Cardiac septum (tissue), 1 donor: Measurements from ENCODE around the gene KAT2A. TPM values are rescaled to one million over a fixed set of nuclear protein-coding genes. Genes with fewer than 3 reads are reported as not detected.

Experiments used
- DNase-seq: peaks from one replicate; pipeline ENCODE4 v3.0.0-alpha.2; 2020; ENCODE audit warnings: low spot score
- intact Hi-C: fragments of 100-400 bp; cut with DNase I; formaldehyde crosslinking; loops from one replicate; pipeline ENCODE4 v1.14.0; 2022
- total RNA-seq: library from RNA; stranded (reverse); fragmentation: NEBNext Ultra II Directional; extraction: Animal tissue kit (Norgen Biotek cat#: 25700); gene quantifications from one replicate; pipeline ENCODE4 v1.2.1, GENCODE V29; 2021
- donor health status: DM: no; HTN: no; CAD: no.

Gene KAT2A
- total RNA-seq, 1 donor from 2014 or later: 17.3 TPM

GRCh38 chr17:42098730-42099399, 22.3 kb downstream of the KAT2A start:
- DNase-seq: no peak
- intact Hi-C loops: loop anchor here (5.0 kb wide), 1 partner anchor 137 kb away; no protein-coding TSS in a partner anchor

- no peak for DNase-seq
- intact Hi-C loops: loop anchor here (5.0 kb wide), 1 partner anchor 136 kb away; no protein-coding TSS in a partner anchor
Observed at GRCh38 chr17:42097691-42098631, 23.2 kb downstream of the KAT2A start, which contains the start of gene ZNF385C. ZNF385C (minus strand) TSS chr17:42098473; CDS start chr17:42063056, 35,417 bp downstream.

- intact Hi-C loops: loop anchor here (5.0 kb wide), 1 partner anchor 134 kb away; no protein-coding TSS in a partner anchor
Observed at GRCh38 chr17:42096360-42097111, 24.6 kb downstream of the KAT2A start.

GRCh38 chr17:42094375-42095069, 26.6 kb downstream of the KAT2A start:
- DNase-seq: no peak

More at GRCh38 chr17:42096360-42097111, 24.6 kb downstream of the KAT2A start:
- no peak for DNase-seq

GRCh38 chr17:42092939-42093338, 28.2 kb downstream of the KAT2A start:
- intact Hi-C loops: no loop called here
- no peak for DNase-seq

More at GRCh38 chr17:42094375-42095069, 26.6 kb downstream of the KAT2A start:
- intact Hi-C loops: loop anchor here (5.0 kb wide), 1 partner anchor 132 kb away; no protein-coding TSS in a partner anchor

- intact Hi-C loops: no loop called here
- no peak for DNase-seq
Observed at GRCh38 chr17:42090964-42091790, 30.0 kb downstream of the KAT2A start.

- intact Hi-C loops: no loop called here
- DNase-seq: no peak
Observed at GRCh38 chr17:42088736-42089135, 32.4 kb downstream of the KAT2A start.

- intact Hi-C loops: no loop called here
- DNase-seq: no peak
Observed at GRCh38 chr17:42087736-42088705, 33.1 kb downstream of the KAT2A start.

- intact Hi-C loops: no loop called here
- DNase-seq: no peak
Observed at GRCh38 chr17:42087042-42087701, 34.0 kb downstream of the KAT2A start.

- DNase-seq: no peak
- intact Hi-C loops: no loop called here
Observed at GRCh38 chr17:42081516-42082129, 39.5 kb downstream of the KAT2A start.

- no peak for DNase-seq
- intact Hi-C loops: no loop called here
Observed at GRCh38 chr17:42079541-42079940, 41.6 kb downstream of the KAT2A start.

GRCh38 chr17:42078396-42079043, 42.6 kb downstream of the KAT2A start:
- intact Hi-C loops: no loop called here
- DNase-seq: no peak

- intact Hi-C loops: no loop called here
- DNase-seq: no peak
Observed at GRCh38 chr17:42077755-42078154, 43.4 kb downstream of the KAT2A start.

GRCh38 chr17:42076797-42077559, 44.2 kb downstream of the KAT2A start:
- no peak for DNase-seq
- intact Hi-C loops: no loop called here

GRCh38 chr17:42075789-42076188, 45.4 kb downstream of the KAT2A start:
- intact Hi-C loops: no loop called here
- DNase-seq: no peak
